NCI-H2081 (cell line): ENCODE measurements around the gene GGA3.
"Not testable (repeated sequence)": the region's sequence is repeated elsewhere in the genome, so short reads cannot be mapped to it uniquely, and the experiment has no call there.

ENCODE experiments used
- DNase-seq, 2 experiments: peaks; one replicate each; lab custom pipeline; 2025; lab: John Stamatoyannopoulos, UW

The GGA3 gene

GRCh38 chr17:75219815-75220214, 41.6 kb downstream of the GGA3 start:
- no peak for DNase-seq

GRCh38 chr17:75218131-75218530, 43.3 kb downstream of the GGA3 start:
- DNase-seq: no peak

- no peak for DNase-seq
These were observed 52.3 kb downstream of the GGA3 start for GRCh38 chr17:75209061-75209460.

- DNase-seq: no peak
These were observed 53.2 kb downstream of the GGA3 start for GRCh38 chr17:75208161-75208560.

GRCh38 chr17:75207760-75208159, 53.6 kb downstream of the GGA3 start:
- no peak for DNase-seq

- DNase-seq: not testable (repeated sequence)
These were observed 54.4 kb downstream of the GGA3 start for GRCh38 chr17:75207050-75207407.

GRCh38 chr17:75205793-75206163, 55.6 kb downstream of the GGA3 start:
- no peak for DNase-seq

- peak; percentile 94 to 96 for DNase-seq
These were observed 56.2 kb downstream of the GGA3 start, which contains the start of gene NUP85 for GRCh38 chr17:75205037-75205792. TSS of gene NUP85 (plus strand) at chr17:75205679. CDS start at chr17:75205762, 83 bp downstream.

- DNase-seq: no peak
These were observed 61.4 kb downstream of the GGA3 start for GRCh38 chr17:75199886-75200618.

GRCh38 chr17:75194879-75195278, 66.5 kb downstream of the GGA3 start:
- no peak for DNase-seq

GRCh38 chr17:75191584-75191983, 69.8 kb downstream of the GGA3 start:
- DNase-seq: no peak

GRCh38 chr17:75188614-75189013, 72.8 kb downstream of the GGA3 start:
- DNase-seq: no peak
